ENCODE data around the gene RANBP9. TPM values are rescaled to one million over a fixed set of nuclear protein-coding genes. Genes with fewer than 3 reads are reported as not detected.

The RANBP9 gene
- total and polyA plus RNA-seq, 2 of the 13 experiments (the other 11 are each of a cell fraction or from before 2014, with no cell fraction given), result 26.6 to 30.6 TPM

- TF ChIP-seq UBTF (CRISPR knock-in tag; IDR thresholded peaks at IDR 0.05) (peak; percentile 86), ZNF383 (CRISPR knock-in tag; IDR thresholded peaks at IDR 0.05; ENCODE audit: borderline replicate concordance) (no peak), AKAP8 (CRISPR knock-in tag; IDR thresholded peaks at IDR 0.05) (peak; percentile 75; the same call in 1 of the 2 replicates), ZNF674 (CRISPR knock-in tag; IDR thresholded peaks at IDR 0.05; ENCODE audit: low read depth) (no peak), MTF1 (CRISPR knock-in tag; IDR thresholded peaks at IDR 0.05) (no peak; the same call in 1 of the 2 replicates), ZNF746 (CRISPR knock-in tag; IDR thresholded peaks at IDR 0.05) (no peak), AFF4 (CRISPR knock-in tag; IDR thresholded peaks at IDR 0.05) (no peak), ERF (CRISPR knock-in tag; IDR thresholded peaks at IDR 0.05) (0 out of 2 replicates have a peak, but pooled peaks have one; percentile 49), MBD4 (IDR thresholded peaks at IDR 0.05; ENCODE audit: borderline replicate concordance, low read length) (no peak), PAWR (CRISPR knock-in tag; IDR thresholded peaks at IDR 0.05; ENCODE audit: borderline replicate concordance) (no peak), GLI4 (CRISPR knock-in tag; IDR thresholded peaks at IDR 0.05; ENCODE audit: borderline replicate concordance) (peak; percentile 41; the same call in 1 of the 2 replicates), AGO2 (optimal IDR thresholded peaks at IDR 0.05; ENCODE audit: low read depth, low read length) (peak; percentile 74), AGO1 (IDR thresholded peaks at IDR 0.05; ENCODE audit: low read depth, low read length, poor library complexity, severe bottlenecking) (no peak), ZBTB43 (CRISPR knock-in tag; conservative IDR thresholded peaks at IDR 0.05) (no peak), ZNF713 (CRISPR knock-in tag; IDR thresholded peaks at IDR 0.05) (0 out of 2 replicates have a peak, but pooled peaks have one; percentile 49), SMAD1 (CRISPR knock-in tag; IDR thresholded peaks at IDR 0.05; ENCODE audit: borderline replicate concordance, low read depth) (0 out of 2 replicates have a peak, but pooled peaks have one; percentile 51)
These were observed 897 bp downstream of the RANBP9 start (continued) for GRCh38 chr6:13710552-13711323.
